Right lobe of liver (tissue), 6 donors: ENCODE data around the gene PPP1CB. TPM values are rescaled to one million over a fixed set of nuclear protein-coding genes. Genes with fewer than 3 reads are reported as not detected.

Experiments
- ATAC-seq, 4 donors: fragments of 200-7000 bp; cut with Tn5 transposase; one replicate each; pipeline ENCODE4 v1.9.1; 2020; ENCODE audit warnings: mild to moderate bottlenecking in 4 of 4, moderate library complexity in 4 of 4
- DNase-seq, 3 donors: peaks; one replicate each; pipeline ENCODE4 v3.0.0-alpha.2; 2020
- H3K27ac ChIP-seq, 3 donors: fragments of 200-600 bp; one replicate each; pipeline ENCODE4 v1.8.0; 2022
- H3K27me3 ChIP-seq, 2 donors: fragments of 200-600 bp; one replicate each; pipeline ENCODE4 v1.8.0; 2022
- H3K36me3 ChIP-seq, 4 donors: fragments of 200-600 bp; sonication (generic) in 1 of 4; one replicate each; pipeline versions ENCODE4 v1.5.1 to v1.8.0; 2017 to 2022; ENCODE audit warnings: control low read depth in 1 of 4
- H3K4me1 ChIP-seq, 4 donors: fragments of 200-600 bp; sonication (generic) in 1 of 4; one replicate each; pipeline versions ENCODE4 v1.5.1 to v1.8.0; 2017 to 2022; ENCODE audit warnings: control low read depth in 1 of 4
- H3K4me3 ChIP-seq, 3 donors: fragments of 200-600 bp; one replicate each; pipeline ENCODE4 v1.8.0; 2022
- H3K9me3 ChIP-seq, 4 donors: fragments of 200-600 bp; sonication (generic) in 1 of 4; one replicate each; pipeline versions ENCODE4 v1.5.1 to v1.8.0; 2017 to 2022; ENCODE audit warnings: control low read depth in 1 of 4
- POLR2A ChIP-seq: fragments of 450-650 bp; IDR thresholded peaks from one replicate; pipeline ENCODE4 v1.6.1; 2017; ENCODE audit warnings: antibody characterized with exemption, mild to moderate bottlenecking
- WGBS: methylation state at CpG from one replicate; pipeline ENCODE4 v1.1.6; 2018; ENCODE audit warnings: low coverage, low lambda C conversion rate; ENCODE audit not compliant: insufficient coverage; ENCODE audit errors: missing lambda C conversion rate; 5-methylcytosine and 5-hydroxymethylcytosine counted together
- intact Hi-C, 2 donors: fragments of 100-400 bp; cut with DNase I; formaldehyde crosslinking; loops; one replicate each; pipeline versions ENCODE4 v1.11.2 to v1.14.1; 2022
- total RNA-seq, 6 experiments: library from RNA; depleted of rRNA in 2 of 6; stranded (reverse); fragments of >200 nt in 2 of 6; fragmentation: NEBNext Ultra II Directional in 3 of 6; extraction: Animal tissue kit (Norgen Biotek cat#: 25700) in 3 of 6; gene quantifications; one replicate each; pipeline versions ENCODE4 v1.1.0 to v1.2.4, GENCODE V29; 2016 to 2023
- TF ChIP-seq, protein P1 (sequence below), 4 donors: fragments of 200-600 bp in 3 of 4; fragments of 450-650 bp in 1 of 4; IDR thresholded peaks; one replicate each; pipeline versions ENCODE4 v1.5.1 to v1.8.0; 2016 to 2022; ENCODE audit warnings: antibody characterized with exemption in 4 of 4, mild to moderate bottlenecking in 2 of 4
- donor health status: DM: no; HTN: yes; CAD: no.
- donor health status: DM: no; HTN: no; CAD: no.
- donor health status: DM: no; HTN: no; CAD: no.
- donor health status: DM: no; HTN: yes; CAD: no.
- donor health status: DM: no; HTN: yes; CAD: no.

The PPP1CB gene
- total RNA-seq, 6 experiments from 2014 or later = 55.7 to 86.3 (median 71.4) TPM

DNA sequence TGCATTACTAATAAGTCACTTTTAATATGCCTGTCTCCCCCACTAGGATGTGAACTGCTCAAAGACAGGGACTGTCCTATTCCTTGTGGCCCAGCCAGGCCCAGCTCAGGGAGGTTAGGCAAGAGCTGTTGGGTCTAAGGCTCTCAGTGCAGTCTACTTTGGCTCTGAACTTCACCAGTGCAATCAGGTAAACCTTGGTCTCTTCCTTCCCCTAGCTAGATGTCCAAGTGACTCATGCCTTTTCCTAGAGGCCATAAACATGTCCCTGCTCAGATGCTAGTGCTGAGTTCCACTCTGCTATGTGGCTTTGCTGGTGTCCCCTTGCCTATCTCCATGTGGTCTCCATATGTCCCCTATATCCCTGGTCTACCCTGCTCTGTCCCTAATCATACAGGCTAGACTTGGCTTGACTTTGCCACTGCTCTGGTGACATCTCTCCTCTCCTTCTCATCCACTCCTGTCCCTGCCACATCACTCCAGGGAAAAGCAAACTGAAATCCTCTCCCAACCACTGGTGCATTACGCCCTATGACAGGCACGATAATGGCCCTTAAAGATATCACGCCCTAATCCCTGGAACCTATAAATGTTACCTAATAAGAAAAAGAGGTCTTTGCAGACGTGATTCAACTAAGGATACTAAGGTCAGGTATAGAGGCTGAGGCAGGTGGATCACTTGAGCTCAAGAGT is 45.7 kb upstream of the PPP1CB start:
- no peak overlapping the region for H3K27ac ChIP-seq
- peaks cover 0 to 38% (median 10%) of the 10 kb centered on the region in 4 donors for H3K4me1 ChIP-seq
- no peaks in the 10 kb centered on the region for H3K36me3 ChIP-seq
- H3K27me3 ChIP-seq = no peaks in the 10 kb centered on the region
- H3K9me3 ChIP-seq = no peaks in the 10 kb centered on the region
- ATAC-seq (no peak), DNase-seq (no peak)
- no peak overlapping the region for H3K4me3 ChIP-seq
- TF ChIP-seq, protein P1, sequence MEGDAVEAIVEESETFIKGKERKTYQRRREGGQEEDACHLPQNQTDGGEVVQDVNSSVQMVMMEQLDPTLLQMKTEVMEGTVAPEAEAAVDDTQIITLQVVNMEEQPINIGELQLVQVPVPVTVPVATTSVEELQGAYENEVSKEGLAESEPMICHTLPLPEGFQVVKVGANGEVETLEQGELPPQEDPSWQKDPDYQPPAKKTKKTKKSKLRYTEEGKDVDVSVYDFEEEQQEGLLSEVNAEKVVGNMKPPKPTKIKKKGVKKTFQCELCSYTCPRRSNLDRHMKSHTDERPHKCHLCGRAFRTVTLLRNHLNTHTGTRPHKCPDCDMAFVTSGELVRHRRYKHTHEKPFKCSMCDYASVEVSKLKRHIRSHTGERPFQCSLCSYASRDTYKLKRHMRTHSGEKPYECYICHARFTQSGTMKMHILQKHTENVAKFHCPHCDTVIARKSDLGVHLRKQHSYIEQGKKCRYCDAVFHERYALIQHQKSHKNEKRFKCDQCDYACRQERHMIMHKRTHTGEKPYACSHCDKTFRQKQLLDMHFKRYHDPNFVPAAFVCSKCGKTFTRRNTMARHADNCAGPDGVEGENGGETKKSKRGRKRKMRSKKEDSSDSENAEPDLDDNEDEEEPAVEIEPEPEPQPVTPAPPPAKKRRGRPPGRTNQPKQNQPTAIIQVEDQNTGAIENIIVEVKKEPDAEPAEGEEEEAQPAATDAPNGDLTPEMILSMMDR (IDR thresholded peaks at IDR 0.05) = no peak
- TF ChIP-seq POLR2A = no peak
- WGBS = 96% methylated on average over 4 of the region's 4 CpGs
- intact Hi-C loops = no loop called here

GRCh38 chr2:28707592-28707991 is 44.0 kb upstream of the PPP1CB start:
- no peak overlapping the region for H3K4me3 ChIP-seq
- intact Hi-C loops = no loop called here
- H3K36me3 ChIP-seq = no peaks in the 10 kb centered on the region
- ATAC-seq (peak; percentile 42 to 68 (median 58)), DNase-seq (no peak)
- 42% methylated on average over 1 of the region's 1 CpG for WGBS
- H3K27ac ChIP-seq = no peak overlapping the region
- peaks cover 0 to 29% (median 6%) of the 10 kb centered on the region in 4 donors for H3K4me1 ChIP-seq
- TF ChIP-seq POLR2A = no peak
- TF ChIP-seq, protein P1 (IDR thresholded peaks at IDR 0.05) = no peak
- no peaks in the 10 kb centered on the region for H3K27me3 ChIP-seq
- no peaks in the 10 kb centered on the region for H3K9me3 ChIP-seq

- no peak overlapping the region for H3K4me3 ChIP-seq
- H3K9me3 ChIP-seq = no peaks in the 10 kb centered on the region
- peak overlapping the region in 1 of 3 donors; percentile 14 for H3K27ac ChIP-seq
- H3K4me1 ChIP-seq = peaks cover 0 to 25% (median 4%) of the 10 kb centered on the region in 4 donors
- H3K27me3 ChIP-seq = no peaks in the 10 kb centered on the region
- H3K36me3 ChIP-seq = no peaks in the 10 kb centered on the region
- intact Hi-C loops = no loop called here
- peak in 2 of 3 donors; percentile 58 for DNase-seq
- TF ChIP-seq POLR2A = no peak
- TF ChIP-seq, protein P1 (IDR thresholded peaks at IDR 0.05) = no peak
- WGBS = 31% methylated on average over 6 of the region's 8 CpGs
- peak; percentile 82 to 94 (median 87) for ATAC-seq
Measured at GRCh38 chr2:28709101-28709500, 42.5 kb upstream of the PPP1CB start.

GRCh38 chr2:28710545-28710944 is 41.1 kb upstream of the PPP1CB start:
- 92% methylated on average over 4 of the region's 4 CpGs for WGBS
- intact Hi-C loops = no loop called here
- ATAC-seq (no peak), DNase-seq (no peak)
- H3K27ac ChIP-seq = no peak overlapping the region
- no peaks in the 10 kb centered on the region for H3K36me3 ChIP-seq
- no peaks in the 10 kb centered on the region for H3K9me3 ChIP-seq
- no peaks in the 10 kb centered on the region for H3K27me3 ChIP-seq
- no peak overlapping the region for H3K4me3 ChIP-seq
- peaks cover 0 to 25% (median 4%) of the 10 kb centered on the region in 4 donors for H3K4me1 ChIP-seq
- no peak for TF ChIP-seq POLR2A
- TF ChIP-seq, protein P1 (IDR thresholded peaks at IDR 0.05) = no peak
